Neural cell (in vitro differentiated cells): ENCODE data around the gene ZSCAN5A.
"Not testable (repeated sequence)": the region's sequence is repeated elsewhere in the genome, so short reads cannot be mapped to it uniquely, and the experiment has no call there.

Source experiments
- EP300 ChIP-seq: fragments of 450-650 bp; conservative IDR thresholded peaks from 2 replicates; pipeline ENCODE4 v1.6.1; 2014; ENCODE audit warnings: antibody characterized with exemption, mild to moderate bottlenecking, moderate library complexity; ENCODE audit not compliant: poor library complexity, severe bottlenecking
- EZH2 ChIP-seq: fragments of 200-600, 300-800 bp; shearing (Covaris generic), sonication (generic); IDR thresholded peaks from 2 replicates; pipeline ENCODE4 v1.6.1; 2014; ENCODE audit warnings: antibody characterized with exemption, low read length, borderline replicate concordance, mild to moderate bottlenecking; ENCODE audit not compliant: insufficient read depth, poor library complexity, severe bottlenecking
- POLR2AphosphoS5 ChIP-seq: IDR thresholded peaks from 2 replicates; pipeline ENCODE4 v1.6.1; 2012
- TAF1 ChIP-seq: IDR thresholded peaks from 2 replicates; pipeline ENCODE4 v1.6.1; 2012; ENCODE audit warnings: low read depth
- TF ChIP-seq, protein P1 (sequence below): fragments of 450-650 bp; IDR thresholded peaks from 2 replicates; pipeline ENCODE4 v1.5.1; 2014; ENCODE audit warnings: antibody characterized with exemption, mild to moderate bottlenecking, moderate library complexity; ENCODE audit not compliant: poor library complexity, severe bottlenecking
- TF ChIP-seq, protein P2 (sequence below): IDR thresholded peaks from 2 replicates; pipeline ENCODE4 v1.6.1; 2012; ENCODE audit warnings: borderline replicate concordance

DNA sequence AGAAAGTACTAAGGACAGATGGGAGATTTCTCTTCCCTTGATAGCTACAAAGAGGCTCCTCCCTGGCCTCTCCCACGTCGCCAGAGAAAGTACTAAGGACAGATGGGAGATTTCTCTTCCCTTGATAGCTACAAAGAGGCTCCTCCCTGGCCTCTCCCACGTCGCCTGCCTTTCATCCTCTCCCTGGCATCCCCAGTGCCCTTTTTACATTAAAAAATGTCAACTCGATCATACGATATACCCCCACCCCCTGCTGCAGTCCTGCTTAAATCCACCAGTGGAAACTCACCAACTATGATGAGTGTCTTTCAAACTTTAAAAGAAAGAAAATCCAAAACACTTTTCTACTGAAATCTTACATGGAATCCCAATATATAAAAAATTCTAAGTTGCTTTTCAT lies 7.6 kb downstream of the ZSCAN5A start:
- TF ChIP-seq, protein P1, sequence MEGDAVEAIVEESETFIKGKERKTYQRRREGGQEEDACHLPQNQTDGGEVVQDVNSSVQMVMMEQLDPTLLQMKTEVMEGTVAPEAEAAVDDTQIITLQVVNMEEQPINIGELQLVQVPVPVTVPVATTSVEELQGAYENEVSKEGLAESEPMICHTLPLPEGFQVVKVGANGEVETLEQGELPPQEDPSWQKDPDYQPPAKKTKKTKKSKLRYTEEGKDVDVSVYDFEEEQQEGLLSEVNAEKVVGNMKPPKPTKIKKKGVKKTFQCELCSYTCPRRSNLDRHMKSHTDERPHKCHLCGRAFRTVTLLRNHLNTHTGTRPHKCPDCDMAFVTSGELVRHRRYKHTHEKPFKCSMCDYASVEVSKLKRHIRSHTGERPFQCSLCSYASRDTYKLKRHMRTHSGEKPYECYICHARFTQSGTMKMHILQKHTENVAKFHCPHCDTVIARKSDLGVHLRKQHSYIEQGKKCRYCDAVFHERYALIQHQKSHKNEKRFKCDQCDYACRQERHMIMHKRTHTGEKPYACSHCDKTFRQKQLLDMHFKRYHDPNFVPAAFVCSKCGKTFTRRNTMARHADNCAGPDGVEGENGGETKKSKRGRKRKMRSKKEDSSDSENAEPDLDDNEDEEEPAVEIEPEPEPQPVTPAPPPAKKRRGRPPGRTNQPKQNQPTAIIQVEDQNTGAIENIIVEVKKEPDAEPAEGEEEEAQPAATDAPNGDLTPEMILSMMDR, result not testable (repeated sequence)
- TF ChIP-seq POLR2AphosphoS5, EZH2, EP300, TAF1: not testable (repeated sequence)
- TF ChIP-seq, protein P2, sequence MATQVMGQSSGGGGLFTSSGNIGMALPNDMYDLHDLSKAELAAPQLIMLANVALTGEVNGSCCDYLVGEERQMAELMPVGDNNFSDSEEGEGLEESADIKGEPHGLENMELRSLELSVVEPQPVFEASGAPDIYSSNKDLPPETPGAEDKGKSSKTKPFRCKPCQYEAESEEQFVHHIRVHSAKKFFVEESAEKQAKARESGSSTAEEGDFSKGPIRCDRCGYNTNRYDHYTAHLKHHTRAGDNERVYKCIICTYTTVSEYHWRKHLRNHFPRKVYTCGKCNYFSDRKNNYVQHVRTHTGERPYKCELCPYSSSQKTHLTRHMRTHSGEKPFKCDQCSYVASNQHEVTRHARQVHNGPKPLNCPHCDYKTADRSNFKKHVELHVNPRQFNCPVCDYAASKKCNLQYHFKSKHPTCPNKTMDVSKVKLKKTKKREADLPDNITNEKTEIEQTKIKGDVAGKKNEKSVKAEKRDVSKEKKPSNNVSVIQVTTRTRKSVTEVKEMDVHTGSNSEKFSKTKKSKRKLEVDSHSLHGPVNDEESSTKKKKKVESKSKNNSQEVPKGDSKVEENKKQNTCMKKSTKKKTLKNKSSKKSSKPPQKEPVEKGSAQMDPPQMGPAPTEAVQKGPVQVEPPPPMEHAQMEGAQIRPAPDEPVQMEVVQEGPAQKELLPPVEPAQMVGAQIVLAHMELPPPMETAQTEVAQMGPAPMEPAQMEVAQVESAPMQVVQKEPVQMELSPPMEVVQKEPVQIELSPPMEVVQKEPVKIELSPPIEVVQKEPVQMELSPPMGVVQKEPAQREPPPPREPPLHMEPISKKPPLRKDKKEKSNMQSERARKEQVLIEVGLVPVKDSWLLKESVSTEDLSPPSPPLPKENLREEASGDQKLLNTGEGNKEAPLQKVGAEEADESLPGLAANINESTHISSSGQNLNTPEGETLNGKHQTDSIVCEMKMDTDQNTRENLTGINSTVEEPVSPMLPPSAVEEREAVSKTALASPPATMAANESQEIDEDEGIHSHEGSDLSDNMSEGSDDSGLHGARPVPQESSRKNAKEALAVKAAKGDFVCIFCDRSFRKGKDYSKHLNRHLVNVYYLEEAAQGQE, result not testable (repeated sequence)
